ENCODE data around the gene SRPX. TPM values are rescaled to one million over a fixed set of nuclear protein-coding genes. Genes with fewer than 3 reads are reported as not detected.

Gene SRPX
- total RNA-seq, 4 donors from 2014 or later: 64.0 to 165 (median 135) TPM

- H3K27ac ChIP-seq: no peak overlapping the region
- DNase-seq (ENCODE audit: low spot score in 2 of 2): no peak
- H3K27me3 ChIP-seq: no peaks in the 10 kb centered on the region
- TF ChIP-seq POLR2A (IDR thresholded peaks at IDR 0.05) (no peak), CTCF (IDR thresholded peaks at IDR 0.05) (no peak), EP300 (IDR thresholded peaks at IDR 0.05) (no peak)
- H3K4me3 ChIP-seq: no peak overlapping the region
- no peaks in the 10 kb centered on the region for H3K4me1 ChIP-seq
- H3K9me3 ChIP-seq: no peaks in the 10 kb centered on the region
- WGBS, 2 donors: 67 to 79% methylated on average over 4 of the region's 4 CpGs
- H3K36me3 ChIP-seq: no peaks in the 10 kb centered on the region
Measured at GRCh38 chrX:38112566-38112965, 108.1 kb downstream of the SRPX start.

GRCh38 chrX:38111196-38111595 is 109.5 kb downstream of the SRPX start:
- WGBS, 2 donors: 93 to 99% methylated on average over 5 of the region's 5 CpGs
- H3K4me3 ChIP-seq: no peak overlapping the region
- H3K36me3 ChIP-seq: no peaks in the 10 kb centered on the region
- H3K4me1 ChIP-seq: no peaks in the 10 kb centered on the region
- H3K27ac ChIP-seq: no peak overlapping the region
- no peak for TF ChIP-seq EP300 (IDR thresholded peaks at IDR 0.05)
- TF ChIP-seq CTCF (IDR thresholded peaks at IDR 0.05): no peak
- no peak for TF ChIP-seq POLR2A (IDR thresholded peaks at IDR 0.05)
- no peak for DNase-seq (ENCODE audit: low spot score in 2 of 2)
- H3K27me3 ChIP-seq: no peaks in the 10 kb centered on the region
- no peaks in the 10 kb centered on the region for H3K9me3 ChIP-seq

- no peaks in the 10 kb centered on the region for H3K9me3 ChIP-seq
- H3K36me3 ChIP-seq: no peaks in the 10 kb centered on the region
- H3K27me3 ChIP-seq: no peaks in the 10 kb centered on the region
- H3K4me3 ChIP-seq: no peak overlapping the region
- no peaks in the 10 kb centered on the region for H3K4me1 ChIP-seq
- TF ChIP-seq POLR2A (IDR thresholded peaks at IDR 0.05) (no peak), CTCF (IDR thresholded peaks at IDR 0.05) (no peak), EP300 (IDR thresholded peaks at IDR 0.05) (no peak)
- WGBS, 2 donors: 63 to 73% methylated on average over 6 of the region's 6 CpGs
- no peak overlapping the region for H3K27ac ChIP-seq
- no peak for DNase-seq (ENCODE audit: low spot score in 2 of 2)
Measured at GRCh38 chrX:38110231-38110630, 110.4 kb downstream of the SRPX start.

- no peaks in the 10 kb centered on the region for H3K36me3 ChIP-seq
- H3K9me3 ChIP-seq: no peaks in the 10 kb centered on the region
- 79 to 88% methylated on average over 4 of the region's 4 CpGs for WGBS, 2 donors
- no peaks in the 10 kb centered on the region for H3K27me3 ChIP-seq
- H3K4me3 ChIP-seq: no peak overlapping the region
- H3K27ac ChIP-seq: no peak overlapping the region
- DNase-seq (ENCODE audit: low spot score in 2 of 2): no peak
- TF ChIP-seq POLR2A (IDR thresholded peaks at IDR 0.05) (no peak), CTCF (IDR thresholded peaks at IDR 0.05) (no peak), EP300 (IDR thresholded peaks at IDR 0.05) (no peak)
- no peaks in the 10 kb centered on the region for H3K4me1 ChIP-seq
Measured at GRCh38 chrX:38109042-38109898, 111.4 kb downstream of the SRPX start.

GRCh38 chrX:38108364-38108763 is 112.3 kb downstream of the SRPX start:
- Histone ChIP-seq H3K4me1 (no peaks in the 10 kb centered on the region), H3K27me3 (no peaks in the 10 kb centered on the region), H3K4me3 (no peak overlapping the region), H3K27ac (no peak overlapping the region), H3K36me3 (no peaks in the 10 kb centered on the region), H3K9me3 (no peaks in the 10 kb centered on the region)
- no peak for DNase-seq (ENCODE audit: low spot score in 2 of 2)
- TF ChIP-seq EP300 (IDR thresholded peaks at IDR 0.05): no peak
- TF ChIP-seq CTCF (IDR thresholded peaks at IDR 0.05): no peak
- TF ChIP-seq POLR2A (IDR thresholded peaks at IDR 0.05): no peak
- WGBS, 2 donors: 87% methylated on average over 6 of the region's 6 CpGs

Data from tibial nerve (tissue), 4 donors.